Measurements from ENCODE around the gene CYP4F11. TPM values are rescaled to one million over a fixed set of nuclear protein-coding genes. Genes with fewer than 3 reads are reported as not detected.
"Not testable (repeated sequence)": the region's sequence is repeated elsewhere in the genome, so short reads cannot be mapped to it uniquely, and the experiment has no call there.

CYP4F11 gene
- total RNA-seq, 1 donor from 2014 or later: not detected

DNA sequence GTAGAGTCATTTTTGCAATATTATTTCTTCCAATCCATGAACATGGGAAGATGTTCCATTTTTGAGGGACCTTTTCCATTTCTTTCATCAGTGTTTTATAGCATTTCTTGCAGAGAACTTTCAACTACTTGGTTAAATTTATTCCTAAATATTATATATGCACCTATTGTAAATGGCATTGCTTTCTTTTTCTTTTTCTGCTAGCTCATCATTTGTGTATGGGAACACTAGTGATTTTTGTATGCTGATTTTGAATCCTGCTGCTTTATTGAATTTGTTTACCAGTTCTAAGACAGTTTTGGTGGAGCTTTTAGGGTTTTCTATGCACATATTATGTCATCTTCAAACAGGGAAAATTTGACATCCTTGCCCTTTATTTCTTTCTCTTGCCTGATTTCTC, 29.3 kb downstream of the CYP4F11 start:
- TF ChIP-seq EZH2phosphoT487 (IDR thresholded peaks at IDR 0.05) (no peak), EZH2 (IDR thresholded peaks at IDR 0.05) (no peak)
- TF ChIP-seq, protein P1, sequence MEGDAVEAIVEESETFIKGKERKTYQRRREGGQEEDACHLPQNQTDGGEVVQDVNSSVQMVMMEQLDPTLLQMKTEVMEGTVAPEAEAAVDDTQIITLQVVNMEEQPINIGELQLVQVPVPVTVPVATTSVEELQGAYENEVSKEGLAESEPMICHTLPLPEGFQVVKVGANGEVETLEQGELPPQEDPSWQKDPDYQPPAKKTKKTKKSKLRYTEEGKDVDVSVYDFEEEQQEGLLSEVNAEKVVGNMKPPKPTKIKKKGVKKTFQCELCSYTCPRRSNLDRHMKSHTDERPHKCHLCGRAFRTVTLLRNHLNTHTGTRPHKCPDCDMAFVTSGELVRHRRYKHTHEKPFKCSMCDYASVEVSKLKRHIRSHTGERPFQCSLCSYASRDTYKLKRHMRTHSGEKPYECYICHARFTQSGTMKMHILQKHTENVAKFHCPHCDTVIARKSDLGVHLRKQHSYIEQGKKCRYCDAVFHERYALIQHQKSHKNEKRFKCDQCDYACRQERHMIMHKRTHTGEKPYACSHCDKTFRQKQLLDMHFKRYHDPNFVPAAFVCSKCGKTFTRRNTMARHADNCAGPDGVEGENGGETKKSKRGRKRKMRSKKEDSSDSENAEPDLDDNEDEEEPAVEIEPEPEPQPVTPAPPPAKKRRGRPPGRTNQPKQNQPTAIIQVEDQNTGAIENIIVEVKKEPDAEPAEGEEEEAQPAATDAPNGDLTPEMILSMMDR (IDR thresholded peaks at IDR 0.05): no peak
- Histone ChIP-seq H3K79me2 (ENCODE audit: low read depth) (no peaks in the 10 kb centered on the region), H3K9ac (no peak overlapping the region), H3K27me3 (no peaks in the 10 kb centered on the region), H3K9me3 (ENCODE audit: low read depth) (peaks cover 43% of the 10 kb centered on the region), H3K4me3 (no peak overlapping the region), H3K36me3 (no peaks in the 10 kb centered on the region), H3K4me2 (no peak overlapping the region), H3K4me1 (no peaks in the 10 kb centered on the region), H4K20me1 (ENCODE audit: low read depth) (no peaks in the 10 kb centered on the region), H2AFZ (replicated peaks) (no peak overlapping the region), H3F3A (ENCODE audit: low read depth) (no peaks in the 10 kb centered on the region), H3K27ac (no peak overlapping the region)
- Mint-ChIP-seq H3K4me3 (no peak overlapping the region), H3K27me3 (ENCODE audit: insufficient read depth, low read depth) (peaks cover 10% of the 10 kb centered on the region), H3K4me1 (no peaks in the 10 kb centered on the region), H3K36me3 (no peaks in the 10 kb centered on the region), H3K9me3 (peaks cover 13% of the 10 kb centered on the region), H3K27ac (no peak overlapping the region)
- DNase-seq (ENCODE audit: low spot score): no peak

DNA sequence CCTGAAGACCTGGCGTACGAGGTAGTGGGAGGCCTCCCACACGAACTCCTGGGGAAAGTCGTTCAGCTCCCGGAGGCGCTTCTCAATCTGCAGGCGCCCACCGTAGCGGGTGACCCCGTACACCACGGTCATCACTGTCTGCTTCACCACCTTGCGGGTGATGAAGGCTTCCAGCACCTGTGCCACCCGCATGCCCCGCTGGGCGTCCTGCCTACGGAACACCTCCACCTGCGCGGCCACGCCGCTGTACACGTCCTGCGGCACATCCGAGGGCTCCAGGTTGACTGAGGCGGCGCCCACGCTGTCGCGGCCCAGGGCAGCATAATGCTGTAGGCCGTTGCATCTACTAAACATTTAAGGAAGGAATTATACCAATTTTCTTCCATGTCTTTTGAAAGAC, 31.4 kb downstream of the CYP4F11 start:
- Mint-ChIP-seq H3K9me3 (peaks cover 18% of the 10 kb centered on the region), H3K27me3 (ENCODE audit: insufficient read depth, low read depth) (peaks cover 10% of the 10 kb centered on the region)
- H3K4me3 ChIP-seq; H3K36me3 Mint-ChIP-seq; H4K20me1 ChIP-seq (ENCODE audit: low read depth); H2AFZ ChIP-seq (replicated peaks); H3K79me2 ChIP-seq (ENCODE audit: low read depth); H3K4me1 ChIP-seq; H3K4me1 Mint-ChIP-seq; H3K27me3 ChIP-seq; DNase-seq (ENCODE audit: low spot score); H3K9ac ChIP-seq; H3K36me3 ChIP-seq; H3F3A ChIP-seq (ENCODE audit: low read depth); H3K27ac ChIP-seq; H3K4me3 Mint-ChIP-seq; H3K27ac Mint-ChIP-seq; H3K4me2 ChIP-seq: not testable (repeated sequence)
- peaks cover 31% of the 10 kb centered on the region for H3K9me3 ChIP-seq (ENCODE audit: low read depth)

DNA sequence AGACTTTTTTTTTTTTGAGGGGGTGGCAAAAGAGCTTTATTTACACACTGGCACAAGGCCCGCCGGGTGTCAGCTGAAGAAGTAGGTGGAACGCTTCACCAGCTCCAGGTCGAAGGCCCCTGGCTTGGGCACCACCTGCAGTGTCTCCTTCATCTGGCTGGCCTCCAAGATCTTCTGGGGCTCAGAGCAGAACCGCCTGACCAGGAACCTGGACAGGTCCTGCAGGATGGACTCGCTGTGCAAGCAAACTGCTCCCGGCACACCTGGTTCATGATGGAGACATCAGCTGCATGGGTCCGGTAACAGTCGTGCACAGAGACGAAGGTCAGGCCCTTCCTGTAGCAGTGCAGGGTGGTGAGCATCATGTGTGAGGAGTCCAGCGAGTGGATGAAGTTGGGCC, 32.1 kb downstream of the CYP4F11 start:
- Mint-ChIP-seq H3K27ac (no peak overlapping the region), H3K9me3 (peaks cover 18% of the 10 kb centered on the region)
- H3K4me1 ChIP-seq: no peaks in the 10 kb centered on the region

DNA sequence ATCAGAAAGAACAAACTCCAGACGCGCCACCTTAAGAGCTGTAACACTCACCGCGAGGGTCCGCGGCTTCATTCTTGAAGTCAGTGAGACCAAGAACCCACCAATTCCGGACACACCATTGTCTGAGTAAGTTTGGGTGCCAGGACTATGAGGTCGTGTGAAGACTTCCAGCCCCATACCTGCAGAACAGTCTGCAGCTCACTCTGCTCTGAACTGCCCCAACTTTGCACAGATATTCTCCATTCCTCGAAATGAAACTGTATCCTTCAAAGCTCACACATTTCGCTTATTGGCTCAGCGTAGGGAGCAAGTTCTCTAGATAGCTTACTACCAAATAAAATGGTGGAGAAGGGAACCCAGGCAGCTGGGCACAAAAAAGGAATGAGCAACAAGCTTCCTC, 33.8 kb downstream of the CYP4F11 start:
- DNase-seq (ENCODE audit: low spot score): no peak
- H2AFZ ChIP-seq (replicated peaks): no peak overlapping the region
- H3K4me1 Mint-ChIP-seq: no peaks in the 10 kb centered on the region
- H3K36me3 ChIP-seq: no peaks in the 10 kb centered on the region
- no peaks in the 10 kb centered on the region for H3K4me1 ChIP-seq
- H3K4me3 Mint-ChIP-seq: no peak overlapping the region
- H3K4me3 ChIP-seq: no peak overlapping the region
- TF ChIP-seq EZH2 (IDR thresholded peaks at IDR 0.05) (no peak), EZH2phosphoT487 (IDR thresholded peaks at IDR 0.05) (no peak)
- TF ChIP-seq, protein P1 (IDR thresholded peaks at IDR 0.05): no peak
- peaks cover 29% of the 10 kb centered on the region for H3K9me3 Mint-ChIP-seq
- no peak overlapping the region for H3K4me2 ChIP-seq
- H3K27me3 Mint-ChIP-seq (ENCODE audit: insufficient read depth, low read depth): peaks cover 10% of the 10 kb centered on the region
- no peak overlapping the region for H3K27ac Mint-ChIP-seq
- H3K79me2 ChIP-seq (ENCODE audit: low read depth): no peaks in the 10 kb centered on the region
- H3K27me3 ChIP-seq: no peaks in the 10 kb centered on the region
- no peaks in the 10 kb centered on the region for H3F3A ChIP-seq (ENCODE audit: low read depth)
- peaks cover 14% of the 10 kb centered on the region for H3K9me3 ChIP-seq (ENCODE audit: low read depth)
- no peak overlapping the region for H3K27ac ChIP-seq
- H3K36me3 Mint-ChIP-seq: no peaks in the 10 kb centered on the region
- no peak overlapping the region for H3K9ac ChIP-seq
- no peaks in the 10 kb centered on the region for H4K20me1 ChIP-seq (ENCODE audit: low read depth)

More for the DNA sequence above, 32.1 kb downstream of the CYP4F11 start:
- Mint-ChIP-seq H3K4me1 (no peaks in the 10 kb centered on the region), H3K27me3 (ENCODE audit: insufficient read depth, low read depth) (peaks cover 10% of the 10 kb centered on the region), H3K36me3 (no peaks in the 10 kb centered on the region), H3K4me3 (no peak overlapping the region)
- H3K9me3 ChIP-seq (ENCODE audit: low read depth): peaks cover 25% of the 10 kb centered on the region
- H2AFZ ChIP-seq (replicated peaks): no peak overlapping the region
- H3K4me2 ChIP-seq: no peak overlapping the region
- DNase-seq (ENCODE audit: low spot score): no peak
- TF ChIP-seq, protein P1 (IDR thresholded peaks at IDR 0.05): no peak
- TF ChIP-seq EZH2phosphoT487 (IDR thresholded peaks at IDR 0.05): no peak
- TF ChIP-seq EZH2 (IDR thresholded peaks at IDR 0.05): no peak
- H4K20me1 ChIP-seq (ENCODE audit: low read depth): no peaks in the 10 kb centered on the region
- H3K79me2 ChIP-seq (ENCODE audit: low read depth): no peaks in the 10 kb centered on the region
- no peak overlapping the region for H3K9ac ChIP-seq
- H3F3A ChIP-seq (ENCODE audit: low read depth): no peaks in the 10 kb centered on the region
- H3K4me3 ChIP-seq: no peak overlapping the region
- H3K27me3 ChIP-seq: no peaks in the 10 kb centered on the region
- H3K27ac ChIP-seq: no peak overlapping the region
- no peaks in the 10 kb centered on the region for H3K36me3 ChIP-seq

DNA sequence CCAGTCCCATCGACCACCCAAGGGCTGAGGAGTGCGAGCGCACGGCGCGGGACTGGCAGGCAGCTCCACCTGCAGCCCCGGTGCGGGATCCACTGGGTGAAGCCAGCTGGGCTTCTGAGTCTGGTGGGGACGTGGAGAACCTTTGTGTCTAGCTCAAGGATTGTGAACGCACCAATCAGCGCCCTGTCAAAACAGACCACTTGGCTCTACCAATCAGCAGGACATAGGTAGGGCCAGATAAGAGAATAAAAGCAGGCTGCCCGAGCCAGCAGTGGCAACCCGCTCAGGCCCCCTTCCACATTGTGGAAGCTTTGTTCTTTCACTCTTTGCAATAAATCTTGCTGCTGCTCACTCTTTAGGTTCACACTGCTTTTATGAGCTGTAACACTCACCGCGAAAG, 34.3 kb downstream of the CYP4F11 start:
- not testable (repeated sequence) for H3K27ac ChIP-seq; H3K27ac Mint-ChIP-seq; DNase-seq (ENCODE audit: low spot score); H3K4me1 Mint-ChIP-seq; H3K4me3 Mint-ChIP-seq; H3K9me3 ChIP-seq (ENCODE audit: low read depth); H3F3A ChIP-seq (ENCODE audit: low read depth); H2AFZ ChIP-seq (replicated peaks); H3K27me3 ChIP-seq; H3K36me3 Mint-ChIP-seq; H3K4me2 ChIP-seq; H3K4me3 ChIP-seq; H3K79me2 ChIP-seq (ENCODE audit: low read depth); H3K36me3 ChIP-seq; H4K20me1 ChIP-seq (ENCODE audit: low read depth); H3K9ac ChIP-seq; H3K4me1 ChIP-seq
- H3K27me3 Mint-ChIP-seq (ENCODE audit: insufficient read depth, low read depth): peaks cover 10% of the 10 kb centered on the region
- peaks cover 29% of the 10 kb centered on the region for H3K9me3 Mint-ChIP-seq

DNA sequence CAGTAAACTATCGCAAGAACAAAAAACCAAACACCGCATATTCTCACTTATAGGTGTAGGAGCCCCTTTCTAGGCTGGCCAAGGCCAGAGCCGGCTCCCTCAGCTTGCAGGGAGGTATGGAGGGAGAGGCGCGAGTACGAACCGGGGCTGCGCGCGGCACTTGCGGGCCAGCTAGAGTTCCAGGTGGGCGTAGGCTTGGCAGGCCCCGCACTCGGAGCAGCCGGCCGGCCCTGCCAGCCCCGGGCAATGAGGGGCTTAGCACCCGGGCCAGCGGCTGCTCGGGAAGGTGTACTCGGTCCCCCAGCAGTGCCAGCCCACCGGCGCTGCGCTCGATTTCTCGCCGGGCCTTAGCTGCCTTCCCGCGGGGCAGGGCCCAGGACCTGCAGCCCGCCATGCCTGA, 34.8 kb downstream of the CYP4F11 start:
- H3F3A ChIP-seq (ENCODE audit: low read depth); H3K4me3 ChIP-seq; H3K36me3 ChIP-seq; H3K27ac Mint-ChIP-seq; H3K9me3 ChIP-seq (ENCODE audit: low read depth); H3K27ac ChIP-seq; H3K79me2 ChIP-seq (ENCODE audit: low read depth); H3K4me3 Mint-ChIP-seq; H3K4me1 ChIP-seq; DNase-seq (ENCODE audit: low spot score); H4K20me1 ChIP-seq (ENCODE audit: low read depth); H3K4me2 ChIP-seq; H3K27me3 ChIP-seq; H3K36me3 Mint-ChIP-seq; H3K4me1 Mint-ChIP-seq; H2AFZ ChIP-seq (replicated peaks); H3K9ac ChIP-seq: not testable (repeated sequence)
- peaks cover 30% of the 10 kb centered on the region for H3K9me3 Mint-ChIP-seq
- peaks cover 10% of the 10 kb centered on the region for H3K27me3 Mint-ChIP-seq (ENCODE audit: insufficient read depth, low read depth)
